Thoracic aorta (tissue), 2 donors: ENCODE results near the gene RHOH. TPM values are rescaled to one million over a fixed set of nuclear protein-coding genes. Genes with fewer than 3 reads are reported as not detected.

Experiments
- ATAC-seq: fragments of 150-250 bp; one replicate; pipeline ENCODE4 v1.8.0; 2017; ENCODE audit warnings: low read depth; ENCODE audit not compliant: insufficient number of reproducible peaks, low FRiP score
- DNase-seq: peaks from one replicate; pipeline ENCODE4 v3.0.0-alpha.2; 2020; ENCODE audit warnings: low spot score
- H3K27ac ChIP-seq, 2 donors: fragments of 200-600 bp; sonication (generic); 1 replicate in 1 of 2; 2 replicates in 1 of 2; pipeline ENCODE4 v1.5.1; 2016; ENCODE audit warnings: mild to moderate bottlenecking in 2 of 2, moderate library complexity in 2 of 2
- H3K27me3 ChIP-seq: fragments of 200-600 bp; sonication (generic); replicated peaks from 2 replicates; pipeline ENCODE4 v1.6.0; 2016; ENCODE audit warnings: mild to moderate bottlenecking; ENCODE audit not compliant: insufficient read depth
- H3K36me3 ChIP-seq: fragments of 200-600 bp; sonication (generic); one replicate; pipeline ENCODE4 v1.5.1; 2016
- H3K4me1 ChIP-seq, 2 donors: fragments of 200-600 bp; sonication (generic); 1 replicate in 1 of 2; 2 replicates in 1 of 2; pipeline versions ENCODE4 v1.5.1 to v1.6.0; 2016; ENCODE audit warnings: low read depth in 2 of 2, mild to moderate bottlenecking in 1 of 2; ENCODE audit not compliant: control insufficient read depth in 1 of 2
- H3K4me3 ChIP-seq: fragments of 200-600 bp; sonication (generic); 2 replicates; pipeline ENCODE4 v1.5.1; 2016; ENCODE audit warnings: mild to moderate bottlenecking
- H3K9me3 ChIP-seq: fragments of 200-600 bp; sonication (generic); 2 replicates; pipeline ENCODE4 v1.5.1; 2016
- CTCF ChIP-seq: fragments of 200-600 bp; sonication (generic); IDR thresholded peaks from one replicate; pipeline ENCODE4 v1.5.1; 2019; ENCODE audit warnings: antibody characterized with exemption
- total RNA-seq, 2 donors: library from RNA; depleted of rRNA; stranded (reverse); fragments of >200 nt; gene quantifications; one replicate each; pipeline versions ENCODE4 v1.1.0 to v1.2.3, GENCODE V29; 2016

The RHOH gene
- total RNA-seq, 2 donors from 2014 or later, result 5.8 to 10.2 TPM

- Histone ChIP-seq H3K4me1 (no peaks in the 10 kb centered on the region), H3K9me3 (no peaks in the 10 kb centered on the region), H3K27me3 (no peaks in the 10 kb centered on the region), H3K36me3 (no peaks in the 10 kb centered on the region), H3K4me3 (no peak overlapping the region), H3K27ac (no peak overlapping the region)
- TF ChIP-seq CTCF, result no peak
- ATAC-seq, result no peak
- no peak for DNase-seq
Measured at GRCh38 chr4:40214661-40215418, 18.0 kb downstream of the RHOH start.

GRCh38 chr4:40216622-40217366, 20.0 kb downstream of the RHOH start:
- Histone ChIP-seq H3K4me1 (no peaks in the 10 kb centered on the region), H3K27me3 (no peaks in the 10 kb centered on the region), H3K4me3 (no peak overlapping the region), H3K36me3 (no peaks in the 10 kb centered on the region), H3K9me3 (no peaks in the 10 kb centered on the region), H3K27ac (no peak overlapping the region)
- no peak for TF ChIP-seq CTCF
- no peak for DNase-seq
- no peak for ATAC-seq

GRCh38 chr4:40221744-40222143, 24.9 kb downstream of the RHOH start:
- ATAC-seq (no peak), DNase-seq (no peak)
- no peaks in the 10 kb centered on the region for H3K36me3 ChIP-seq
- no peaks in the 10 kb centered on the region for H3K9me3 ChIP-seq
- H3K27me3 ChIP-seq, result no peaks in the 10 kb centered on the region
- H3K4me1 ChIP-seq, result no peaks in the 10 kb centered on the region
- H3K27ac ChIP-seq, result no peak overlapping the region
- no peak overlapping the region for H3K4me3 ChIP-seq
- TF ChIP-seq CTCF, result no peak

GRCh38 chr4:40223343-40223742, 26.5 kb downstream of the RHOH start:
- ATAC-seq, result no peak
- Histone ChIP-seq H3K36me3 (no peaks in the 10 kb centered on the region), H3K4me3 (no peak overlapping the region), H3K4me1 (no peaks in the 10 kb centered on the region), H3K9me3 (no peaks in the 10 kb centered on the region), H3K27me3 (no peaks in the 10 kb centered on the region), H3K27ac (no peak overlapping the region)
- no peak for DNase-seq
- TF ChIP-seq CTCF, result no peak

- DNase-seq (no peak), ATAC-seq (no peak)
- TF ChIP-seq CTCF, result no peak
- no peaks in the 10 kb centered on the region for H3K4me1 ChIP-seq
- no peak overlapping the region for H3K27ac ChIP-seq
- H3K36me3 ChIP-seq, result no peaks in the 10 kb centered on the region
- no peaks in the 10 kb centered on the region for H3K9me3 ChIP-seq
- H3K27me3 ChIP-seq, result no peaks in the 10 kb centered on the region
- no peak overlapping the region for H3K4me3 ChIP-seq
Measured at GRCh38 chr4:40224432-40224831, 27.6 kb downstream of the RHOH start.
